GM12891 (cell line): ENCODE results near the gene NUB1.

Experiments
- POLR2A ChIP-seq: IDR thresholded peaks from 2 replicates; pipeline ENCODE4 v1.6.1; 2011; ENCODE audit warnings: low read depth, low read length, control low read depth
- POLR2AphosphoS5 ChIP-seq: IDR thresholded peaks from 2 replicates; pipeline ENCODE4 v1.6.1; 2011; ENCODE audit warnings: low read depth, low read length, control low read depth
- SPI1 ChIP-seq: IDR thresholded peaks from 2 replicates; pipeline ENCODE4 v1.6.1; 2011; ENCODE audit warnings: low read depth, low read length, control low read depth

- TF ChIP-seq POLR2AphosphoS5 (no peak), POLR2A (no peak), SPI1 (no peak)
Observed at GRCh38 chr7:151406886-151407583, 65.4 kb downstream of the NUB1 start.
